Smooth muscle cell (in vitro differentiated cells): ENCODE data around the gene ACTL8. TPM values are rescaled to one million over a fixed set of nuclear protein-coding genes. Genes with fewer than 3 reads are reported as not detected.

Experiments
- DNase-seq: peaks from one replicate; lab custom pipeline; 2025; ENCODE audit not compliant: unreplicated experiment; lab: John Stamatoyannopoulos, UW
- H2AFZ ChIP-seq: fragments of 200-600 bp; sonication (generic); 2 replicates; pipeline ENCODE4 v1.6.0; 2016; ENCODE audit warnings: antibody characterized with exemption, low read depth, mild to moderate bottlenecking
- H3F3A ChIP-seq: fragments of 200-600 bp; sonication (generic); 2 replicates; pipeline ENCODE4 v1.6.0; 2017; ENCODE audit warnings: antibody characterized with exemption, low read depth
- H3K27ac ChIP-seq: fragments of 200-600 bp; sonication (generic); 2 replicates; pipeline ENCODE4 v1.5.1; 2016; ENCODE audit warnings: low read depth, mild to moderate bottlenecking
- H3K27me3 ChIP-seq: fragments of 200-600 bp; sonication (generic); 2 replicates; pipeline ENCODE4 v1.6.1; 2016; ENCODE audit warnings: low read depth, mild to moderate bottlenecking
- H3K36me3 ChIP-seq: fragments of 200-600 bp; sonication (generic); 2 replicates; pipeline ENCODE4 v1.5.1; 2016; ENCODE audit warnings: low read depth
- H3K4me1 ChIP-seq: fragments of 200-600 bp; sonication (generic); 2 replicates; pipeline ENCODE4 v1.5.1; 2016; ENCODE audit warnings: low read depth
- H3K4me2 ChIP-seq: fragments of 200-600 bp; sonication (generic); 2 replicates; pipeline ENCODE4 v1.6.0; 2016; ENCODE audit warnings: mild to moderate bottlenecking
- H3K4me3 ChIP-seq: fragments of 200-600 bp; sonication (generic); 2 replicates; pipeline ENCODE4 v1.5.1; 2016; ENCODE audit warnings: mild to moderate bottlenecking
- H3K79me2 ChIP-seq: fragments of 200-600 bp; sonication (generic); 2 replicates; pipeline ENCODE4 v1.6.0; 2016; ENCODE audit warnings: low read depth, mild to moderate bottlenecking
- H3K9ac ChIP-seq: fragments of 200-600 bp; sonication (generic); 2 replicates; pipeline ENCODE4 v1.6.0; 2016; ENCODE audit warnings: low read depth
- H3K9me3 ChIP-seq: fragments of 200-600 bp; sonication (generic); replicated peaks from 2 replicates; pipeline ENCODE4 v1.5.1; 2016; ENCODE audit warnings: low read depth
- H4K20me1 ChIP-seq: fragments of 200-600 bp; sonication (generic); 2 replicates; pipeline ENCODE4 v1.6.0; 2016; ENCODE audit warnings: low read depth
- WGBS: methylation state at CpG from one replicate; pipeline ENCODE4 v1.1.7; 2016; ENCODE audit warnings: low lambda C conversion rate; 5-methylcytosine and 5-hydroxymethylcytosine counted together
- polyA plus RNA-seq: library from polyadenylated mRNA; unstranded; fragments of >200 nt; fragmentation: Nextera tagmentation; extraction: Ambion mirVana; gene quantifications from 2 replicates; pipeline ENCODE4 v1.2.1, GENCODE V29; 2016
- total RNA-seq: library from RNA; depleted of rRNA; stranded (reverse); fragments of >200 nt; gene quantifications from 2 replicates; pipeline ENCODE4 v1.2.3, GENCODE V29; 2014
- TF ChIP-seq, protein P1 (sequence below): fragments of 200-600 bp; sonication (generic); IDR thresholded peaks from 2 replicates; pipeline ENCODE4 v1.5.1; 2017; ENCODE audit warnings: borderline replicate concordance, mild to moderate bottlenecking, antibody characterized with exemption; ENCODE audit not compliant: insufficient read depth, poor library complexity, severe bottlenecking

ACTL8 gene
- total and polyA plus RNA-seq, 2 experiments from 2014 or later = 0.13 TPM; not detected in 1

DNA sequence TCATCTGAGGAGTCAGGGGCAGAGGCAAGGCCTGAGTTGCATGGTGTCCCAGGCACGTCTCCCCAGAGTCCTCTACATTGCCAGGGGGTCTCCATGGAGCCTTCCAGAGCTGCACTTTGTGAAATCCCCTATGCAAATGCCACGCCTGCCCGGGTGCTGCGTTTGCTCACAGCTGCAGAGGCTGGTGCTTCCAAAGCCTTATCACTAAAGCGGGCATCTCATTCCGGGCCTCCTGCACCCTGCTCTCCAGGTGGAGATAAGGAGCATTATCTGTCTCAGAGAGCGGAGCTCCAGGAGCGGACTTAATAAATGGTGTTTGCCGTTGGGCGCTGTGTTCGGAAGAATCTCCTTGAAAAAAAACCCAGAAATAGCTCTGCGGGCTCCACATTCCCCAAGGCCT, 25.9 kb upstream of the ACTL8 start:
- Histone ChIP-seq H3K9ac (no peak overlapping the region), H4K20me1 (no peaks in the 10 kb centered on the region), H3F3A (no peaks in the 10 kb centered on the region), H3K27ac (no peak overlapping the region), H3K27me3 (no peaks in the 10 kb centered on the region), H3K9me3 (no peaks in the 10 kb centered on the region), H3K79me2 (no peaks in the 10 kb centered on the region), H3K4me2 (no peak overlapping the region), H3K36me3 (no peaks in the 10 kb centered on the region), H2AFZ (no peak overlapping the region), H3K4me3 (no peak overlapping the region), H3K4me1 (no peaks in the 10 kb centered on the region)
- 95% methylated on average over 12 of the region's 12 CpGs for WGBS
- no peak for DNase-seq
- TF ChIP-seq, protein P1, sequence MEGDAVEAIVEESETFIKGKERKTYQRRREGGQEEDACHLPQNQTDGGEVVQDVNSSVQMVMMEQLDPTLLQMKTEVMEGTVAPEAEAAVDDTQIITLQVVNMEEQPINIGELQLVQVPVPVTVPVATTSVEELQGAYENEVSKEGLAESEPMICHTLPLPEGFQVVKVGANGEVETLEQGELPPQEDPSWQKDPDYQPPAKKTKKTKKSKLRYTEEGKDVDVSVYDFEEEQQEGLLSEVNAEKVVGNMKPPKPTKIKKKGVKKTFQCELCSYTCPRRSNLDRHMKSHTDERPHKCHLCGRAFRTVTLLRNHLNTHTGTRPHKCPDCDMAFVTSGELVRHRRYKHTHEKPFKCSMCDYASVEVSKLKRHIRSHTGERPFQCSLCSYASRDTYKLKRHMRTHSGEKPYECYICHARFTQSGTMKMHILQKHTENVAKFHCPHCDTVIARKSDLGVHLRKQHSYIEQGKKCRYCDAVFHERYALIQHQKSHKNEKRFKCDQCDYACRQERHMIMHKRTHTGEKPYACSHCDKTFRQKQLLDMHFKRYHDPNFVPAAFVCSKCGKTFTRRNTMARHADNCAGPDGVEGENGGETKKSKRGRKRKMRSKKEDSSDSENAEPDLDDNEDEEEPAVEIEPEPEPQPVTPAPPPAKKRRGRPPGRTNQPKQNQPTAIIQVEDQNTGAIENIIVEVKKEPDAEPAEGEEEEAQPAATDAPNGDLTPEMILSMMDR = no peak

DNA sequence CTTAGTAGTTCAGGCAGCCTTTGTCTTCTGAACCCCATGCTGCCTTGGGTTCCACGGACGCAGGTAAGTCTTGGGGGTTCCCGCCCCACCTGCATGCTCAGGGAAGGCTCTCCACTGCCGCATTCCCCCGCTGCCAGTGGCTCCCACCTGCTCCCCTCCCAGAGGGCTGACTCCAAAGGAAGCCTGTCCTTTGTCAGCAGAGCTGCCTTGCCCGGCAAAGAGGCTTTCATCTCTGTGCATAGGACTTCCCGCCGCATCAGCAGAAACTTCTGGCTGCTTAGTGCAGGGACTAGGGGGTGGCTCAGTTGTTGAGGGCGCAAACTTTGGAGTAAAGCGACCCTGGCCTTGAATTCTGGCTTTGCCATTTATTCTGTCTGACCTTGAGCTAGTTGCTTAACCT, 25.2 kb upstream of the ACTL8 start:
- Histone ChIP-seq H3K79me2 (no peaks in the 10 kb centered on the region), H2AFZ (no peak overlapping the region)

DNA sequence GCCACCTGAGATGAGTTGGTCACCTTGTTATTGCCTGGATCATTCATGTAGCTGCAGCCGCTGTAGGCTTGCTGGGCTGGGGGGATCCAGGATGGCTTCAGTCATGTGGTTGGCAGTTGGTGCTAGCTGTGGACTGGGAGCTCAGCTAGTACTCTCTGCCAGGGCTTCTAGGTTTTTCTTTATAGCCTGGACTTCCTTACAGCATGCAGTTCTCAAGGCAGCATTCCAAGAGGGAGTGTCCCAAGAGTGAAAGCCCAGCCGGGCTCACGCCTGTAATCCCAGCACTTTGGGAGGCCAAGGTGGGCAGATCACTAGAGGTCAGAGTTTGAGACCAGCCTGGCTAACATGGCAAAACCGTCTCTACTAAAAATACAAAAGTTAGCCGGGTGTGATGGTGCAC, 23.7 kb upstream of the ACTL8 start:
- Histone ChIP-seq H2AFZ (no peak overlapping the region), H3K9ac (no peak overlapping the region), H3K79me2 (no peaks in the 10 kb centered on the region), H3K27ac (no peak overlapping the region), H3K4me2 (no peak overlapping the region), H3F3A (no peaks in the 10 kb centered on the region), H3K27me3 (no peaks in the 10 kb centered on the region), H3K4me3 (no peak overlapping the region), H3K36me3 (no peaks in the 10 kb centered on the region), H3K4me1 (no peaks in the 10 kb centered on the region), H3K9me3 (no peaks in the 10 kb centered on the region), H4K20me1 (no peaks in the 10 kb centered on the region)
- 91% methylated on average over 5 of the region's 5 CpGs for WGBS
- TF ChIP-seq, protein P1 = no peak
- no peak for DNase-seq

More for the DNA sequence above, 25.2 kb upstream of the ACTL8 start:
- no peak overlapping the region for H3K4me2 ChIP-seq
- no peak overlapping the region for H3K9ac ChIP-seq
- no peaks in the 10 kb centered on the region for H3K4me1 ChIP-seq
- H3K36me3 ChIP-seq = no peaks in the 10 kb centered on the region
- H3F3A ChIP-seq = no peaks in the 10 kb centered on the region
- no peaks in the 10 kb centered on the region for H3K27me3 ChIP-seq
- H3K27ac ChIP-seq = no peak overlapping the region
- WGBS = 79% methylated on average over 10 of the region's 10 CpGs
- H3K4me3 ChIP-seq = no peak overlapping the region
- no peaks in the 10 kb centered on the region for H3K9me3 ChIP-seq
- no peak for DNase-seq
- TF ChIP-seq, protein P1 = no peak
- no peaks in the 10 kb centered on the region for H4K20me1 ChIP-seq

DNA sequence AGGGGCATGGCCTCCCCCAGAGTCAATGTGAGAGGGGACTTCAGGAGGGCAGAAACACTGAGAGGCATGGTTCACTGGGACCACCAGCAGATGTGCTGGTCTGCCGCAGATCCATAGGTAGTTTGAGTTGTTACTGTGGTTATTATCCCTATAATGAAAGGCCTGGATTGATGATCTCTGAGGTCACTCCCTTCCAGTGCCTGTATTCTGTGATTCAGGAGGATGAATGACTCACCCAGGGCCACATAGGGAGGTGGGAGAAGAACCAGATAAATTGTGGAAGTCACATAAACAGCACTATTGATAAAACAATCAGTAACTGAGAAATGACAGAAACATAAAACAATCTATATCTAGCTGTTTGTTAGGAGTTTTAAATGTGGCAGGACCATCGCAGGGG, 22.7 kb upstream of the ACTL8 start:
- H3K79me2 ChIP-seq = no peaks in the 10 kb centered on the region
- no peaks in the 10 kb centered on the region for H4K20me1 ChIP-seq
- 74% methylated on average over 2 of the region's 2 CpGs for WGBS
- no peaks in the 10 kb centered on the region for H3K36me3 ChIP-seq
- TF ChIP-seq, protein P1 = no peak
- no peak overlapping the region for H3K9ac ChIP-seq
- no peaks in the 10 kb centered on the region for H3K9me3 ChIP-seq
- DNase-seq = no peak
- H3K27me3 ChIP-seq = no peaks in the 10 kb centered on the region
- H3K4me3 ChIP-seq = no peak overlapping the region
- H3K4me1 ChIP-seq = no peaks in the 10 kb centered on the region
- H3F3A ChIP-seq = no peaks in the 10 kb centered on the region
- no peak overlapping the region for H3K27ac ChIP-seq
- H2AFZ ChIP-seq = no peak overlapping the region
- no peak overlapping the region for H3K4me2 ChIP-seq
